GM19193 (cell line): ENCODE results near the gene KRT6C.

ENCODE experiments used
- POLR2A ChIP-seq: IDR thresholded peaks from 4 replicates; pipeline ENCODE4 v1.6.1; 2011; ENCODE audit not compliant: insufficient read depth, insufficient read length; ENCODE audit errors: extremely low read depth

KRT6C gene

DNA sequence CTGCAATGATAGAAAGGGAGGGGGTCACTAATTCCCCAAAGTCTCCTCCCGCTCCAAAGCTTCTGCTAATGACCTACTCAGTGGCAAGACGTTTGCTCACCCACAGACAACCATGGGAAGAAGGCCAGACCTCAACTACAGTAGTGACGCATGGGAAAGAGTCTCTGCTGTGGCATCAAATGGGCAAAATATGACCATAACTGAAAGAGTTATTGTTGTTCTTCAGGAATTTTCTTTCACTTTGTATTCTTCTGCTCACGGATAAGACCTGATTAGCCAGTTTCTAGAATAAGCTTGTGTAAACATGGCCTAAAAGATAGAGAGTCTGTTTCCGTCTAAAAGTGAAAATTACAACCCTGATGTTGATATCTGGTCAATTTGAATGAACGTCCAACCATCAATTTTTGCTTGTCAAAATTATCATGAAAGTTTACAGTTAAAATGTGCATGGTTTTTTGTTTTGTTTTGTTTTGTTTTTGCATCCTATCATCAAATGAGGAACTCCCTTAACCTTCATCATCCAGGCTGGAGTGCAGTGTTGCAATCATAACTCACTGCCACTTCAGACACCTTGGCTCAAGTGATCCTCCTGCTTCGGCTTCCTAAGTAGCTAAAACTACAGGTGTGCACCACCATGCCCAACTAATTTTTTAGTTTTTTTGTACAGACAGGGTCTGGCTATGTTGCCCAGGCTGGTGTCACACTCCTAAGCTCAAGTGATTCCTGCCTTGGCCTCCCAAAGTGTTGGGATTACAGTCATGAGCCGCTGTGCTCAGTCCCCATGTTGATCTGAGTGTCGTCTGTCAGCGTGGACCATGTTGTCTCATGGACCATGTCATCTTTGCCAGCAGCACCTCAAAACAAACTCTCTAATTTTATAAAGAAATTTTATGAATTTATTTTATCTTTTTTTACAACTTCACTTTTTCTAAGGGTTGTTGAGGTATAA lies 28.7 kb downstream of the KRT6C start:
- TF ChIP-seq POLR2A: no peak

DNA sequence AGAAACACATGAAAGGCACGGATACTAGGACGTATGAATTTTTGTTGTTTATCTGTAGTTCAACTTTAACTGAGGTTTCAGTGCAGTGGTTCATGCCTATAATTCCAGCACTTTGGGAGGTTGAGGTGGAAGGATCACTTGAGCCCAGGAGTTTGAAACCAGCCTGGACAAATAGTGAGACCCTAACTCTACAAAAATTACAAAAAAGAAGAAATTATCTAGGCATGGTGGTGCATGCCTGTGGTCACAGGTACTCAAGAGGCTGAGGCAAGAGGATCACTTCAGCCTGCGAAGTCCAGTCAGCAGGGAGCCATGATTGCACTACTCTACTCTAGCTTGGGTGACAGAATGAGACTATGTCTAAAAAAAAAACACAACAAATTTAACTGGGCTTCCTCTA lies 29.6 kb downstream of the KRT6C start:
- no peak for TF ChIP-seq POLR2A

GRCh38 chr12:52442600-52443061 lies 31.0 kb downstream of the KRT6C start:
- no peak for TF ChIP-seq POLR2A

- TF ChIP-seq POLR2A: no peak
Measured at GRCh38 chr12:52441320-52441911, 32.2 kb downstream of the KRT6C start.

DNA sequence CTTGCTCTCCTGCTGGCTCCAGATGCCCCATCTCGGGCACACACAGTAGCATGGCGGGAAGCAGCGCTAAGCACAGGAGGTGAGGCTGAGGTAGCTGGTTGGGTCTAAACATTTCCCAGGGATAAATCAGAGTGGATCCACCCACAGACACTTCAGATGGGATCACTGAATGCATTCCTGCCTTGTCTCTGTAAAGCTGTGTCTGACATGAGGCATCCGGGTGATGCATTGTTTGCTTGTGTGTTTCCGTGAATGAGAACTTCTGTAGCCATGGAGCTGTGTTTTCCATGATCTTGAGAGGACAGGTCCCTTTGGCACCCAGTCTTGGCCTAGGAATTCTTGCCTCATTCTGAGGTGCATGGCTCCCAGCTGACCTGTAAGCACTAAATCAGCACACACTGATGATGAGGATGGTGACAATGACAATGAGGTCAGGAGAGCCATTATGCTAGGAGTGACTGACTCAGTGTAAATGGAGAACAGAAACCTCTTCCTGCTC lies 32.7 kb downstream of the KRT6C start:
- no peak for TF ChIP-seq POLR2A

GRCh38 chr12:52439845-52440244 lies 33.8 kb downstream of the KRT6C start:
- TF ChIP-seq POLR2A: no peak

DNA sequence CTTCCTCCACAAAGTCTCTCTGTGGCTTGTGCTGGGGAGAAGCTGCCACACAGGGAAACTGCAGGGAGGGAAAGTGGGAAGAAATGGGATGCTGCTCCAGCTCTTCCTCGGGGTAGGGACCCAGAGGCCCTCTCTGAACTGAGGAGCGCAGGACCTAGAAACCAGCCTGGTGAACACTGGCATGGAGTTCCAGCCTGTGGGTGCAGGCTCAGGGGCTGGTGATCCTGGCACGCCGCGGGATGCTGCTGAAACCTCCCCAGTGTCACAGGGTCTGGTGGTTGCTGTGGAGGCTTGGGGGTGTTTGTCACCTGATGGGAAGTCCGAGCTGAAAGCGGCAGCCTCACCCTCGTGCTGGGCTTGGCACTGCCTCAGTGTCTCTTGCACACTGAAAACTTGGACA lies 34.2 kb downstream of the KRT6C start:
- no peak for TF ChIP-seq POLR2A

DNA sequence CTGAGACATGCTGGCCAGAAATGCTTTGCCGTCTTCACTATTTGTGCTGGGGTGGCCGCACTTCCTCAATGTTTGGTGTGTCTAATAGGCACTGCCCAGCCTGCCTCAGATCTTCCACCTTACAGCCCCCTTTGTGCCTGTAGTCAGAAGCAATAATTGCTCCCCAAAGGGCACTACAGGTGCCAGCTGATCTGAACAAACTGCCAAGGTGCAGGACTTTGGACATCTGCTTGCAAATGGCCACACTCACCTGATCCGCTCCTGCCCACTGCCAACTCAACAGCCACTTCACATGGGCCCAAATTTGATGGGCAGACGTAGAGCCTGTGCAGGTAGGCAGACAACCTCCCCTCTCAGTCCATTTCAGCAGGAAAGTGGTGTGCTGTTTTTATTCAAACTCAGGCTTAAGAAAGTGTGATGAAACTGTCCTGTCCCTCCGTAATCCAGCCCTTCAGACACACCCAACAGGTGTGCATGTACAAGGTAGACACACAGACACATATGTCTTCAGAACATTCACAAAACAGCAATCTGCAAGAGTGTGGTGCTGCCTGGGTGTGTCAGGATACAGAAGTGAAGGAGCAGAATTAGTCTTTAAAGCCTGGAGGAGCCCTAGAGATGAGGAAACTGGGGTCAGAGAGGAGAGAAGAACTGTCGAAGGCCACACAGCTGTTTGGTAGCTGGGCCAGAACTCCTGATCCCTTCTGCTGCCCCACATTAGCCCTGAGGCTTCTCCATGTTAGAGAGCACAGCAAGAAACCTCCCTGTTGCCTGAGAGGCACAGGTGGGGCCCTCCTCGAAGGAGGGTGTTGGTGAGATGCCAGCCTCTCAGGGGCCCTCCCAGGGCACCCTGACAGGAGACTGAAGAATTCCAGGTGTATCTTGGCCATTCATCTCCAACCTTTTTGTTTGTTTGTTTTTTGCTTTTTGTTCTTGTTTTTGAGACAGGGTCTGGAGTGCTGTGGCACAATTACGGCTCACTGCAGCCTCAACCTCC lies 35.0 kb downstream of the KRT6C start:
- TF ChIP-seq POLR2A: no peak

DNA sequence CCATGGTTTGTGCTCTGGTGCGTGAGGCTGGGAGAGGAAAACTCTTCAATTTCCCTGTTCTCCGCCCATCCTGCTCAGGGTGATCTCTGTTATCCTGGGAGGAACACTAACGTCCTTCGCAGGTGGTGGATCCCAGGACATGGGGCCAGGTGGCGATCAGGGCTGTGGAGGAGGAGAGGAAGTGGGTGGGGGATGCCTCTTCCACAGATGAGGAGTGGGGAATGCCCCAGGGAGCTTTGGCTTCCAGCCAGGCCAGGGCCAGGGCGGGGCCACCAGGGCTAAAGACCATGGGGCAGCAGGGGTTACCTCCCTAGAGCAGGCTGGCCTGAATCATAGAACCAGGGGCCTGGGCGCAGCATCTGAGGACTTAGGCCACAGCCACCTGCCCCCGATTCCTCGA lies 36.1 kb downstream of the KRT6C start:
- no peak for TF ChIP-seq POLR2A

DNA sequence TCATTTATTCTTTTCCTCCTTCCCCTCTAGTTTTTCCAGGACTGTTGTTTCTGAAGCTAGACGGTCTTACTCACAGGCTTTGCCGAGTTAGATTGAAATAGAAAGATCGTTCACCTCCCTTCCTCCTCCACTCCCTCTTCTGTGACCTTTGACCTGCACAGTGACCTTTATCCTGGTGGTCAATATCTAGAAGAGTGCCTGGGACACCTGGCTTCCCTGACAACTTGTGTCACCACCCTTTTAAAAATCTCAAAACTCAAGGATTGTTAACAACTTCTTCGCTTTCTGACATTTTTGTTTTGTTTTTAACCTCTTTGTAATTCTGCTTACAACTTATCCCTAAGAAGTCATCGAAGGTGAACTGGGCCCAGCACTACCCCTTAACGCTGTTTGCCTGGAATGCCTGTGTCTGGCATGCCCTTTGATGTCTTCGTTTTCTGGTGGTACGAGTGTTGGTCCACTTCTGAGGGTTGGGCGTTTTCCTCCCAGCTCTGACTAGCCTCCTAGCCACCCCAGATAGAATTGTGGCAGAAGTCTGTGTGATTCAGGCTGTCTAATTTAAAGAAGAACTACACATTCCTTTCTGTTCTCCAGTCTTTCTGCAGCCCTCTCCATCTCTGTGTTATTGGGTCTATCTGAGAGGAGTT lies 36.7 kb downstream of the KRT6C start:
- no peak for TF ChIP-seq POLR2A

DNA sequence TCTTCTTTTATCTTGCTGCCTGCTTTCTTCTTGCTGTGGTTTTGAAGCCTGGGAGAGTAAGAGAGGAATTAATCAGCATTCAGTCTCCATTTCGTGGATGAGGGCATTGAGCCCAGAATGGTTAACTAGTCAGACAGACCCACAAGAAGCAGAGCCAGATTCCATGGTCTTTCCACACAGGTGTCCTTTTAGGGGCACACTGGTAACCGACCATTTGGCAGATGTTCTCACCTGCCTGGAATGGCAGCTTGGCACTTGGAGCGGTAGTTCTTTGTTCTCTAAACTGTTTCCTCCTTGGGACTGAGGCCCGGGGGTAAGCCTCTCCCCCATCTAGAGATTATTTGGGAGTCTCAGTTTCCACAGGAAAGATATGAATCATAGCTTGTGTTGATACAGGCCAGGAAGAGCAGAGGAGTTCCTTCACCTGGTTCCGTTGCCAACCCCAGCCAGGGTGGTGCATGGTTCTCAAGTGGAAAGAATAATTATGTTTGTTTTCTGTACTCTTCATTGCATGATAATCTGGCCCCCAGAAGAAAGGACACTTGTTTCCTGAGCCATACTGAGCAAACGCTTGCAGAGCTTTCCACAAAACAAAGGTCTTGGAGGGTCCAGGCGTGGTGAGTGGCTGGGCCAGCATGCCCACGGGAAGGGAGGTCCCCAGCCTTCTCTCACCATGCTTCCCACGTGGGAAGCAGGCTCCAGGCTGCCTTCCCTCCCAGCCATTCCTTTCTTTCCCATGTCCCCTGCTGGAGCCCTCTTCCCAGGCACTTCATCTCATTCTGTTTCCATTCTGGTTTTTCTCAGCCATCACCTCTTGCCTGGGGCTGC lies 37.4 kb downstream of the KRT6C start:
- TF ChIP-seq POLR2A: no peak

- TF ChIP-seq POLR2A: no peak
Measured at GRCh38 chr12:52435659-52435999, 38.0 kb downstream of the KRT6C start.

GRCh38 chr12:52434760-52435530 lies 38.7 kb downstream of the KRT6C start:
- TF ChIP-seq POLR2A: no peak

GRCh38 chr12:52434081-52434733 lies 39.4 kb downstream of the KRT6C start, which contains the start of gene KRT75:
KRT75 (minus strand) TSS chr12:52434371; CDS start chr12:52434304, 67 bp downstream.
- no peak for TF ChIP-seq POLR2A
